HUES64 (cell line): ENCODE measurements around the gene B3GALT6.

Experiments used
- H3K27ac ChIP-seq: 2 replicates; pipeline ENCODE4 v1.7.0; 2013; ENCODE audit warnings: low read depth, low read length, inconsistent platforms
- H3K27me3 ChIP-seq: 2 replicates; pipeline ENCODE4 v1.6.1; 2013; ENCODE audit warnings: mild to moderate bottlenecking, low read length; ENCODE audit not compliant: insufficient read depth
- H3K36me3 ChIP-seq: 2 replicates; pipeline ENCODE4 v1.6.1; 2013; ENCODE audit warnings: mild to moderate bottlenecking, low read length; ENCODE audit not compliant: insufficient read depth
- H3K4me1 ChIP-seq: 2 replicates; pipeline ENCODE4 v1.6.1; 2013; ENCODE audit warnings: mild to moderate bottlenecking, low read length, moderate library complexity; ENCODE audit not compliant: insufficient read depth
- H3K4me3 ChIP-seq: 2 replicates; pipeline ENCODE4 v1.5.1; 2013; ENCODE audit warnings: mild to moderate bottlenecking, low read length, moderate library complexity
- H3K9ac ChIP-seq: 2 replicates; pipeline ENCODE4 v1.6.1; 2013; ENCODE audit warnings: mild to moderate bottlenecking, low read depth, low read length
- H3K9me3 ChIP-seq: 2 replicates; pipeline ENCODE4 v1.6.1; 2013; ENCODE audit warnings: low read depth, low read length; ENCODE audit not compliant: insufficient read depth
- WGBS: fragments of 150-250, 120-280 bp; methylation state at CpG from one replicate; pipeline ENCODE4 v1.1.7; 2013; ENCODE audit warnings: missing lambda C conversion rate; 5-methylcytosine and 5-hydroxymethylcytosine counted together

Gene B3GALT6

DNA sequence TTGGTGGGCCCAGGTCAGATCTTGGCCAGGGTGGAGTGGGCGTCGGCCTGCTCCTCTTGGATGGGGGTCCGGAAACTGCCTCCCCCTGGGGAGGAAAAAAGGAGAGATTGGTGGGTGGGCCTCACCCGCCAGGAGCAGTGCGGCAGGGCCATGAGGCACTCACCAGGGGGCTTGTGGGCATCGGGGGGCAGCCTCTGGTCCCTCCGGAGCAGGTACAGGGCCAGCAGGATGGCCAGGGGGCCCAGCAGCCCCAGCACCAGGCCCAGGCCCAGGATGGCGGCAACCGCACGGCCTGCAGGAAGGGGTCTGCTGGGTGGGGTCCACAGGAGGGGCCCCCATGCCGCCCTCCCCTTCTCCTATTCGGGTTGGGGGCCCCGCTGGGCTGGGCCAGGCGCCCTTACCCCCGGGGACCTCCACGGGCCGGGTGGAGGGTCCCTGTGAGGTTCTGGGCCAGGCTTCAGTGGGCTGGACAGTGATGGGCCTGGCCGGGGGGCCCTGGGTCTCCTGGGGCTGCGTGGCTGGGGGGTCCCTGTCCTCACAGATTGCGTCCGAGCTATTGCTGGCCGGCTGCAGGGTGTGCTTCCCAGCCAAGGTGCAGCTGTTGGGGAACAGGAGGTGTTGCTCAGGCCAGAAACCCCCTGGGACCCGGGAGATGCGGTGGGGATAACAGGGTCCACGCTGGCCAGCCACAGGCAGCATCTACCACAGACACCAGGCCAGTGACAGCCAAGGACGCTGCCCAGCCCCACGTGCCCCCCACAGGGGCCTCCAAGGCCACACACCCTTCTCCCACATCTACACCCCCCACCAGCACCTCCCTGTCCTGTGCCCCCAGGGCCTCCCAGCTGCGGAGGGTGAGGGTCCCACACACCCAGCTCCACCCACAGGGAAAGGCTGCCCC, 20.2 kb upstream of the B3GALT6 start:
- H3K4me3 ChIP-seq, result no peak overlapping the region
- H3K9ac ChIP-seq, result no peak overlapping the region
- peaks cover 5% of the 10 kb centered on the region; the same call in 1 of the 2 replicates for H3K36me3 ChIP-seq
- H3K27me3 ChIP-seq, result peaks cover 9% of the 10 kb centered on the region
- 93% methylated on average over 28 of the region's 28 CpGs for WGBS
- no peak overlapping the region for H3K27ac ChIP-seq
- H3K9me3 ChIP-seq, result no peaks in the 10 kb centered on the region
- H3K4me1 ChIP-seq, result no peaks in the 10 kb centered on the region; the same call in 1 of the 2 replicates

DNA sequence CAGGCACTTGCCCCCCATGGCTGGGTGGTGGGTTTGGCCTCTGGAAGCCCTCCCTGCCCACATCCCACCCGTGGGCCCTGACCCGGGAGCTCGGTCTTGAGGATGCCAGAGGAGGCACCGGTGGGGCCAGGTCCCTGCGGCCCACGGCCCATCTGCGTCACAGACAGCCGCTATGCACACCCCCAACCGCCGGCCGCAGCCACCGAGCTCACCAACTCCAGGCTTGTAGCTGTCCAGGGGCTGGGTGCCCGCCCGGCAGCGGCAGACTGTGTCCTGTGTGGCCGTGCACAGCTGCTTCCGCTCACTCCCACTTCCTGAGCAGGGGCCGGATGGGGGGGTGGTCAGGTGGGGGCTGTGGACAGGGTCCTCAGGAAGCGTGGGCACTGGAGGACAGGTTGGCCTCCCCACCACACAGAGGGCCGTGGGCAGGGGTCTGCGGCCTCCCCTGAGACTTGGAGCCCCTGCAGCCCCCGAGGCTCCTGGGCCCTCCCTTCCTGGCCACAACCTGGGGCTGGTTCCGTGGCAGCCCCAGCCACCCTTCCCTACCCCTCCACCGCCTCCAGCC, 19.2 kb upstream of the B3GALT6 start:
- Histone ChIP-seq H3K9ac (no peak overlapping the region), H3K27me3 (no peaks in the 10 kb centered on the region), H3K36me3 (peaks cover 13% of the 10 kb centered on the region; the same call in 1 of the 2 replicates), H3K4me1 (no peaks in the 10 kb centered on the region), H3K9me3 (no peaks in the 10 kb centered on the region), H3K4me3 (no peak overlapping the region), H3K27ac (no peak overlapping the region)
- WGBS, result 94% methylated on average over 24 of the region's 24 CpGs

DNA sequence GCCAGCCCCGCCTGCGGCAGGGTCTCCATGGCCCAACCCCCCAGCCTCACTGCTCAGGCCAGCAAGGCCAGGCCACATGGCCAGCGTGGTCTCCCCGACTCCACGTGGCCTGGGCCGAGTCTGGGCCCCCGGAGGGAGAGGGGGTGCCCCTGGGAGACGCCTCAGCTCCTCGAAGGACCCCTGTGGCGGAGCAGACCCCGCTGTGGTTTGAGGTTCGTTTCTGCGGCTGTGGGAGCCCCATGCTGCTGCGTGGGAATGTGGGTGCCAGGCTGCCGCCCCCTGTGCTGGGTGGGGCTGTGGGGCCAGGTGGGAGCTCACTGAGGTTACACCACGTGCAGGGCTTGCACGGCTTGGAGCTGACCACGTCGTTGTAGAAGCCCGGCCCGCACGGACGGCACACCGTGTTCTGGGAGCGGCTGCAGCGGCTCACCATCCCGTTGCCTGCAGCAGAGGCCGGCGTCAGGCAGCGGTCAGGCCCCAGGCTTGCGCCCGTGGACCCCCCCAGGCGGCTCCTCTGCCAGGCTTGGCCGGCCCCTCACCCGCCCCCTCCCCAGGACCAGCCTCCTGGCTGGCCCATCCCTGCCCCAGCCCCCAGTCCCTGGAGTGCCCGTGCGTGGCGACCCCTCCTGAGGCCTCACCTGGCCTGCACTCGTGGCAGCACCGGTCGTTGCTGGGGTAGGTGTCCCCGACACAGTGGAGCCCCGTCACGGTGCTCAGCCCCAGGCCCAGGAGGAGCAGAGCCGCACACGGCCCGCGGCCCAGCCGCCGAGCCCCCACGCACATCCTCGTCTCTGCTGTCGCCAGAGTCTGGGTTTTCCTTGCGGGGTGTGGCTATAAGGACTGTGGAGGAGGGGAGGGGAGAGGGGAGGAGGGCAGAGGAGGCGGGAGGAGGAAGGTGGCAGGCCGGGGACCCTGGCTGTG, 18.4 kb upstream of the B3GALT6 start, which contains the start of gene TNFRSF4:
TSS of gene TNFRSF4 (minus strand) at position 809 of the 921 bp plus-strand sequence. CDS start at position 783, 26 bp downstream.
- no peak within 1 kb of the TSS for H3K9ac ChIP-seq
- H3K27ac ChIP-seq, result no peak within 1 kb of the TSS
- H3K36me3 ChIP-seq, result peaks cover 20% of the 10 kb centered on the region
- WGBS, result 88% methylated on average over 56 of the region's 56 CpGs
- no peaks in the 10 kb centered on the region for H3K9me3 ChIP-seq
- H3K4me3 ChIP-seq, result no peak within 1 kb of the TSS
- no peaks in the 10 kb centered on the region for H3K27me3 ChIP-seq
- no peaks in the 10 kb centered on the region for H3K4me1 ChIP-seq

- Histone ChIP-seq H3K27ac (no peak overlapping the region), H3K36me3 (peaks cover 21% of the 10 kb centered on the region), H3K4me1 (no peaks in the 10 kb centered on the region), H3K27me3 (no peaks in the 10 kb centered on the region), H3K9ac (no peak overlapping the region), H3K9me3 (no peaks in the 10 kb centered on the region), H3K4me3 (no peak overlapping the region)
- 86% methylated on average over 11 of the region's 11 CpGs for WGBS
These were observed 16.9 kb upstream of the B3GALT6 start for GRCh38 chr1:1215080-1215676.

GRCh38 chr1:1215881-1216605, 16.0 kb upstream of the B3GALT6 start:
- Histone ChIP-seq H3K36me3 (peaks cover 21% of the 10 kb centered on the region), H3K4me3 (no peak overlapping the region), H3K4me1 (no peaks in the 10 kb centered on the region), H3K9me3 (no peaks in the 10 kb centered on the region), H3K9ac (no peak overlapping the region), H3K27ac (no peak overlapping the region), H3K27me3 (no peaks in the 10 kb centered on the region)
- 95% methylated on average over 21 of the region's 21 CpGs for WGBS

- WGBS, result 97% methylated on average over 74 of the region's 74 CpGs
- Histone ChIP-seq H3K27me3 (no peaks in the 10 kb centered on the region), H3K9me3 (no peaks in the 10 kb centered on the region), H3K9ac (no peak overlapping the region), H3K4me1 (no peaks in the 10 kb centered on the region), H3K36me3 (peaks cover 27% of the 10 kb centered on the region), H3K4me3 (no peak overlapping the region), H3K27ac (no peak overlapping the region)
These were observed 15.0 kb upstream of the B3GALT6 start for GRCh38 chr1:1216770-1217620.

GRCh38 chr1:1217621-1218523, 14.2 kb upstream of the B3GALT6 start:
- no peak overlapping the region for H3K27ac ChIP-seq
- no peaks in the 10 kb centered on the region for H3K27me3 ChIP-seq
- WGBS, result 92% methylated on average over 52 of the region's 52 CpGs
- H3K4me1 ChIP-seq, result no peaks in the 10 kb centered on the region
- no peaks in the 10 kb centered on the region for H3K9me3 ChIP-seq
- no peak overlapping the region for H3K9ac ChIP-seq
- peaks cover 34% of the 10 kb centered on the region for H3K36me3 ChIP-seq
- H3K4me3 ChIP-seq, result no peak overlapping the region

- Histone ChIP-seq H3K4me1 (no peaks in the 10 kb centered on the region), H3K9ac (no peak overlapping the region)
- WGBS, result 94% methylated on average over 36 of the region's 36 CpGs
These were observed 13.4 kb upstream of the B3GALT6 start for GRCh38 chr1:1218524-1219200.

GRCh38 chr1:1219341-1219740, 12.7 kb upstream of the B3GALT6 start:
- H3K27ac ChIP-seq, result no peak overlapping the region
- no peaks in the 10 kb centered on the region for H3K9me3 ChIP-seq
- H3K36me3 ChIP-seq, result peaks cover 45% of the 10 kb centered on the region
- H3K4me3 ChIP-seq, result no peak overlapping the region
- H3K4me1 ChIP-seq, result no peaks in the 10 kb centered on the region
- no peaks in the 10 kb centered on the region for H3K27me3 ChIP-seq
- H3K9ac ChIP-seq, result no peak overlapping the region
- 97% methylated on average over 20 of the region's 20 CpGs for WGBS

More at GRCh38 chr1:1218524-1219200, 13.4 kb upstream of the B3GALT6 start:
- Histone ChIP-seq H3K36me3 (peaks cover 41% of the 10 kb centered on the region), H3K27me3 (no peaks in the 10 kb centered on the region), H3K4me3 (no peak overlapping the region), H3K27ac (no peak overlapping the region), H3K9me3 (no peaks in the 10 kb centered on the region)
